Suprapubic skin (tissue), 4 donors: ENCODE results near the gene GMCL2. TPM values are rescaled to one million over a fixed set of nuclear protein-coding genes. Genes with fewer than 3 reads are reported as not detected.

ENCODE experiments used
- DNase-seq, 2 donors: peaks; one replicate each; pipeline ENCODE4 v3.0.0-alpha.2; 2019; ENCODE audit warnings: low spot score in 2 of 2
- H3K27ac ChIP-seq: fragments of 200-600 bp; sonication (generic); one replicate; pipeline ENCODE4 v1.5.1; 2019
- H3K27me3 ChIP-seq: fragments of 200-600 bp; sonication (generic); one replicate; pipeline ENCODE4 v1.5.1; 2019
- H3K36me3 ChIP-seq: fragments of 200-600 bp; sonication (generic); one replicate; pipeline ENCODE4 v1.5.1; 2019
- H3K4me1 ChIP-seq: fragments of 200-600 bp; sonication (generic); one replicate; pipeline ENCODE4 v1.5.1; 2019
- H3K4me3 ChIP-seq: fragments of 200-600 bp; sonication (generic); one replicate; pipeline ENCODE4 v1.5.1; 2019; ENCODE audit warnings: mild to moderate bottlenecking
- H3K9me3 ChIP-seq: fragments of 200-600 bp; sonication (generic); one replicate; pipeline ENCODE4 v1.5.1; 2019
- EP300 ChIP-seq: sonication (generic); formaldehyde crosslinking; IDR thresholded peaks from one replicate; pipeline ENCODE4 v1.6.1; 2017; ENCODE audit warnings: antibody characterized with exemption
- POLR2A ChIP-seq, 2 donors: fragments of 450-650 bp; IDR thresholded peaks; one replicate each; pipeline ENCODE4 v1.6.1; 2017; ENCODE audit warnings: antibody characterized with exemption in 2 of 2, mild to moderate bottlenecking in 2 of 2, moderate library complexity in 2 of 2
- POLR2AphosphoS5 ChIP-seq, 3 donors: sonication (generic); formaldehyde crosslinking; IDR thresholded peaks; one replicate each; pipeline ENCODE4 v1.6.1; 2017; ENCODE audit warnings: antibody characterized with exemption in 3 of 3
- WGBS: methylation state at CpG from one replicate; pipeline ENCODE4 v1.1.5; 2018; 5-methylcytosine and 5-hydroxymethylcytosine counted together
- total RNA-seq, 4 donors: library from RNA; depleted of rRNA; stranded (reverse); fragments of >200 nt; gene quantifications; one replicate each; pipeline ENCODE4 v1.1.0, GENCODE V29; 2016
- TF ChIP-seq, protein P1 (sequence below), 2 donors: fragments of 200-600 bp in 1 of 2; fragments of 450-650 bp in 1 of 2; sonication (generic) in 1 of 2; IDR thresholded peaks; one replicate each; pipeline ENCODE4 v1.5.1; 2016 to 2019; ENCODE audit warnings: antibody characterized with exemption in 2 of 2, mild to moderate bottlenecking in 1 of 2, moderate library complexity in 1 of 2

The GMCL2 gene
- total RNA-seq, 4 donors from 2014 or later, result 0.49 TPM; not detected in 3

DNA sequence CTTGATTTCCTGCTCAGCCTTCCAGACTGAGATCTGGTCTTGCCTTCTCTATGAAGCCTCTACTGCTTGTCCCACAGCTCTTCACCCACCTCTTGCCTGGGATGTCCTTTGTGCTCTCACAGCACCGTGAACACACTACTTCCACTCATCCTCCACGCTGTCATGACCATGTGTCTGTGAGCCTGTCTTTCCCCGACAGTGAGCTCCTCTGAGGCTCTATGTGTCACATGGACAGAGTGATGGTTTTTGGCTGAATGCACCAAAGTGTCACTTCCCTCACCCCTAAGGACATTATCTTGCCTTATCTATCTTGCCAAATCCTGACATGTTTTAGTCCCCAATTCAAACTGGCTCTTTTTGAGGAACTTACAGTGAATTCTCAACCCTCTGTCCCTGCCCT, 34.1 kb upstream of the GMCL2 start:
- no peak for TF ChIP-seq EP300
- TF ChIP-seq POLR2A (IDR thresholded peaks at IDR 0.05), result no peak
- TF ChIP-seq POLR2AphosphoS5 (IDR thresholded peaks at IDR 0.05), result no peak
- TF ChIP-seq, protein P1, sequence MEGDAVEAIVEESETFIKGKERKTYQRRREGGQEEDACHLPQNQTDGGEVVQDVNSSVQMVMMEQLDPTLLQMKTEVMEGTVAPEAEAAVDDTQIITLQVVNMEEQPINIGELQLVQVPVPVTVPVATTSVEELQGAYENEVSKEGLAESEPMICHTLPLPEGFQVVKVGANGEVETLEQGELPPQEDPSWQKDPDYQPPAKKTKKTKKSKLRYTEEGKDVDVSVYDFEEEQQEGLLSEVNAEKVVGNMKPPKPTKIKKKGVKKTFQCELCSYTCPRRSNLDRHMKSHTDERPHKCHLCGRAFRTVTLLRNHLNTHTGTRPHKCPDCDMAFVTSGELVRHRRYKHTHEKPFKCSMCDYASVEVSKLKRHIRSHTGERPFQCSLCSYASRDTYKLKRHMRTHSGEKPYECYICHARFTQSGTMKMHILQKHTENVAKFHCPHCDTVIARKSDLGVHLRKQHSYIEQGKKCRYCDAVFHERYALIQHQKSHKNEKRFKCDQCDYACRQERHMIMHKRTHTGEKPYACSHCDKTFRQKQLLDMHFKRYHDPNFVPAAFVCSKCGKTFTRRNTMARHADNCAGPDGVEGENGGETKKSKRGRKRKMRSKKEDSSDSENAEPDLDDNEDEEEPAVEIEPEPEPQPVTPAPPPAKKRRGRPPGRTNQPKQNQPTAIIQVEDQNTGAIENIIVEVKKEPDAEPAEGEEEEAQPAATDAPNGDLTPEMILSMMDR (IDR thresholded peaks at IDR 0.05), result no peak
- H3K4me3 ChIP-seq, result no peak overlapping the region
- H3K27me3 ChIP-seq, result no peaks in the 10 kb centered on the region
- WGBS, result 90% methylated on average over 3 of the region's 3 CpGs
- peaks cover 66% of the 10 kb centered on the region for H3K36me3 ChIP-seq
- no peaks in the 10 kb centered on the region for H3K4me1 ChIP-seq
- H3K9me3 ChIP-seq, result no peaks in the 10 kb centered on the region
- no peak for DNase-seq
- no peak overlapping the region for H3K27ac ChIP-seq

DNA sequence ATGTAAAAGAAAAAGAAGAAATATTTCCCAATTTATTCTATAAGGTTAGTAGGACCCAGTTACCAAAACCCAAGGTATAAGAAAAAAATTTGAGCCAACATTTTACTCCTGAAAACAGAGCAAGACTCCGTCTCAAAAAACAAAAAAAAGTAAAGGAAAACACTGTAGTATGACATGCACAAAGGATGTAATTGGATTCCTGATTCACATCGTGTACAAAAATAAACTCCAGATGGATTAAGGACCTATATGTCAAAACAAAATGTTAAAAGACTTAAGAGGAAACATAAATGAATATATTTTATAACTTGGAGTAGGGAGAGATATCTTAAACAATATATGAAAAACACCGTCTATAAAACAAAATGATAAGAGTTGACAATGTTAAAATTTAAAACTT, 31.7 kb upstream of the GMCL2 start:
- no peak for DNase-seq
- 73% methylated on average over 3 of the region's 3 CpGs for WGBS
- Histone ChIP-seq H3K27ac (no peak overlapping the region), H3K9me3 (no peaks in the 10 kb centered on the region), H3K4me3 (no peak overlapping the region), H3K4me1 (no peaks in the 10 kb centered on the region), H3K36me3 (peaks cover 70% of the 10 kb centered on the region), H3K27me3 (no peaks in the 10 kb centered on the region)
- TF ChIP-seq, protein P1 (IDR thresholded peaks at IDR 0.05), result no peak
- TF ChIP-seq POLR2AphosphoS5 (IDR thresholded peaks at IDR 0.05), result no peak
- TF ChIP-seq POLR2A (IDR thresholded peaks at IDR 0.05), result no peak
- TF ChIP-seq EP300, result no peak

DNA sequence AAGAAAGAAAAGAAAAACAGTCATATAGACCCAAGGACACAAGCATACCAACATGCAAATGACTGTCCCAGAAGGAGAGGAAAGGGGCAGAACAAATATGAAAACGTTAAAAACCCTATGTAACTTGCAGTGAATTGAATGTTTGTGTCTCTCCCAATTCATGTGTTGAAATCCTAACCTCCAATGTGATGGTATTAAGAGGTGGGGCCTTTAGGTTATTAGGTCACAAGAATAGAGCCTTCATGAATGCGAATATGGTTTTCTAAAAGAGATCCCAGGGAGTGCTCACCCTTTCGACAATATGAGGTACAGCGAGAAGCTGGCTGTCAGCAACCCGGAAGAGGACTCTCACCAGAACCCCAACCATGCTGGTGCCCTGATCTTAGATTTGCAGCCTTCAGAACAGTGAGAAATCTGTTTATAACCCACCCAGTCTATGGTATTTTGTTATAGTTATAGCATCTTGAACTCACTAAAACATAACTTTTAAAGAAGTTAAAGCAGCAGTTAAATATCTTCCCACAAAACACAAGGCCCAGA, 31.1 kb upstream of the GMCL2 start:
- H3K36me3 ChIP-seq, result peaks cover 75% of the 10 kb centered on the region
- H3K27me3 ChIP-seq, result no peaks in the 10 kb centered on the region
- no peak for TF ChIP-seq EP300
- no peak for TF ChIP-seq POLR2A (IDR thresholded peaks at IDR 0.05)
- TF ChIP-seq POLR2AphosphoS5 (IDR thresholded peaks at IDR 0.05), result no peak
- TF ChIP-seq, protein P1 (IDR thresholded peaks at IDR 0.05), result no peak
- no peak for DNase-seq
- H3K4me3 ChIP-seq, result no peak overlapping the region
- no peaks in the 10 kb centered on the region for H3K4me1 ChIP-seq
- H3K27ac ChIP-seq, result no peak overlapping the region
- 85% methylated on average over 5 of the region's 5 CpGs for WGBS
- H3K9me3 ChIP-seq, result no peaks in the 10 kb centered on the region

DNA sequence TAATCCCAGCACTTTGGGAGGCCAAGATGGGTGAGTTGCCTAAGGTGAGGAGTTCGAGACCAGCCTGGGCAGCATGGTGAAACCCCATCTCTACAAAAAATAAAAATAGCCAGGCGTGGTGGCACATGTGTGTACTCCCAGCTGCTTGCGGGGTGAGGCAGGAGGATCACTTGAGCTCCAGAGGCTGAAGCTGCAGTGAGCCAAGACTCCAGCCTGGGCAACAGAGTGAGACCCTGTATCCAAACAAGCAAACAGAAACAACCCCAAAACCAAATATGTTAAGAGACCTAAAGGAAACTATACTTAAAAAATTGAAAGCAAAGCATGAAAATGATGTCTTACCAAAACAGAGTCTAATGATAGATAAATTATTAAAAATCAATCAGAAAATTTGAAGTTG, 29.6 kb upstream of the GMCL2 start:
- Histone ChIP-seq H3K4me3 (no peak overlapping the region), H3K27me3 (no peaks in the 10 kb centered on the region), H3K9me3 (no peaks in the 10 kb centered on the region), H3K27ac (no peak overlapping the region), H3K4me1 (peaks cover 3% of the 10 kb centered on the region), H3K36me3 (peaks cover 81% of the 10 kb centered on the region)
- TF ChIP-seq EP300, result no peak
- 90% methylated on average over 3 of the region's 3 CpGs for WGBS
- DNase-seq, result no peak

DNA sequence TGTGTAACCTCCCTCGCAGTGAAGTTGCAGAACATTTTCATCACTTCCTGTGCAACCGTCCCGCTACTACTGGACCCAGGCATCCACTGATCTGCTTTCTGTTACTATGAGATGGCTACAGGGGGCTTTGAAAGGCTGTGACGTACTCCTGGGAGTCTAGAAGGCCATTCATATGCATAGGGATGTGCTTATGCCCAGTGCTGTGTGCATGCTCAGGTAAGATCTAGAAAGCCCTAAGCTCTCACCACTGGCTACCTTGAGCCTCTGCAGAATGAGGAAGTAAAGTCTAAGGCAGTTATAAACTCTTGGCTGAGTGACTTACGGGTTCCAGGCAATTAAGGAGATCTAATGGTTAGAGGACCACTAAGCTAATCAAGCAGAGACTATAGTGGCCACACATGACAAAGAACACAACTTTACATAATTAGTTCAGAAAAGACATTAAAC, 28.9 kb upstream of the GMCL2 start:
- DNase-seq, result no peak
- no peak for TF ChIP-seq POLR2A (IDR thresholded peaks at IDR 0.05)
- no peak for TF ChIP-seq EP300
- TF ChIP-seq, protein P1 (IDR thresholded peaks at IDR 0.05), result no peak
- no peak for TF ChIP-seq POLR2AphosphoS5 (IDR thresholded peaks at IDR 0.05)
- Histone ChIP-seq H3K9me3 (no peaks in the 10 kb centered on the region), H3K4me3 (no peak overlapping the region), H3K27ac (no peak overlapping the region), H3K36me3 (peaks cover 81% of the 10 kb centered on the region), H3K27me3 (no peaks in the 10 kb centered on the region), H3K4me1 (peaks cover 3% of the 10 kb centered on the region)
- 85% methylated on average over 5 of the region's 5 CpGs for WGBS
